Kidney (tissue), 14 donors: ENCODE measurements around the gene RYR2. TPM values are rescaled to one million over a fixed set of nuclear protein-coding genes. Genes with fewer than 3 reads are reported as not detected.
A peak's percentile ranks its signal among the peaks of the same experiment; 100 is the strongest.

ENCODE experiments used
- DNase-seq, 5 donors: peaks; one replicate each; pipeline ENCODE4 v3.0.0-alpha.2; 2013 to 2020
- FAIRE-seq: peaks from 2 replicates; lab custom pipeline; 2012; peaks lifted over from hg19 to GRCh38; lab: Jason Lieb, UNC
- H3K27ac ChIP-seq, 2 donors: one replicate each; pipeline ENCODE4 v1.7.0; 2013; ENCODE audit warnings: low read depth in 2 of 2, low read length in 2 of 2, inconsistent platforms in 1 of 2
- H3K27me3 ChIP-seq: one replicate; pipeline ENCODE4 v1.7.1; 2013; ENCODE audit warnings: low read length, inconsistent platforms; ENCODE audit not compliant: control insufficient read depth, insufficient read depth
- H3K36me3 ChIP-seq, 3 donors: one replicate each; pipeline versions ENCODE4 v1.7.0 to v1.7.1; 2013; ENCODE audit warnings: low read length in 3 of 3, control low read depth in 1 of 3, inconsistent platforms in 1 of 3; ENCODE audit not compliant: insufficient read depth in 3 of 3, control insufficient read depth in 2 of 3
- H3K4me1 ChIP-seq, 3 donors: one replicate each; pipeline versions ENCODE4 v1.7.0 to v1.7.1; 2013; ENCODE audit warnings: low read length in 3 of 3, inconsistent platforms in 1 of 3, low read depth in 1 of 3; ENCODE audit not compliant: control insufficient read depth in 2 of 3, insufficient read depth in 2 of 3
- H3K4me3 ChIP-seq, 3 donors: one replicate each; pipeline versions ENCODE4 v1.7.0 to v1.8.1; 2013; ENCODE audit warnings: low read length in 3 of 3, control low read depth in 1 of 3, inconsistent platforms in 1 of 3
- H3K9ac ChIP-seq, 3 donors: one replicate each; pipeline versions ENCODE4 v1.7.0 to v1.7.1; 2013; ENCODE audit warnings: low read length in 3 of 3, control low read depth in 1 of 3, inconsistent platforms in 1 of 3
- H3K9me3 ChIP-seq, 3 donors: one replicate each; pipeline versions ENCODE4 v1.7.0 to v1.7.1; 2013; ENCODE audit warnings: low read length in 3 of 3, control low read depth in 1 of 3, inconsistent platforms in 1 of 3; ENCODE audit not compliant: control insufficient read depth in 2 of 3, insufficient read depth in 1 of 3
- intact Hi-C: fragments of 100-400 bp; cut with DNase I; formaldehyde crosslinking; loops from one replicate; pipeline ENCODE4 v1.11.1; 2022
- polyA plus RNA-seq: library from polyadenylated mRNA; stranded (reverse); fragments of 350-450 nt; fragmentation: Illumina TruSeq; extraction: RNeasy Lipid Tissue Mini Kit (QIAGEN cat#74804); gene quantifications from one replicate; pipeline ENCODE4 v1.2.3, GENCODE V29; 2014; ENCODE audit warnings: low read depth, low replicate concordance; ENCODE audit not compliant: insufficient read depth
- total RNA-seq: library from RNA; stranded (reverse); fragmentation: NEBNext Ultra II Directional; extraction: Animal tissue kit (Norgen Biotek cat#: 25700); gene quantifications from one replicate; pipeline ENCODE4 v1.2.1, GENCODE V29; 2021
- TF ChIP-seq, protein P1 (sequence below): IDR thresholded peaks from 3 replicates; pipeline ENCODE4 v1.5.1; 2012; ENCODE audit warnings: mild to moderate bottlenecking, moderate library complexity, borderline replicate concordance; ENCODE audit not compliant: insufficient read depth; ENCODE audit errors: extremely low read depth
- donor health status: control.
- donor health status: control.
- donor health status: control.
- donor health status: control.
- donor health status: control.
- donor health status: DM: yes; HTN: yes; CAD: no.
- donor health status: Normal renal cell carcinoma (clear cell type).

Gene RYR2
- total and polyA plus RNA-seq, 2 donors from 2014 or later, result 0.28 to 0.60 TPM

DNA sequence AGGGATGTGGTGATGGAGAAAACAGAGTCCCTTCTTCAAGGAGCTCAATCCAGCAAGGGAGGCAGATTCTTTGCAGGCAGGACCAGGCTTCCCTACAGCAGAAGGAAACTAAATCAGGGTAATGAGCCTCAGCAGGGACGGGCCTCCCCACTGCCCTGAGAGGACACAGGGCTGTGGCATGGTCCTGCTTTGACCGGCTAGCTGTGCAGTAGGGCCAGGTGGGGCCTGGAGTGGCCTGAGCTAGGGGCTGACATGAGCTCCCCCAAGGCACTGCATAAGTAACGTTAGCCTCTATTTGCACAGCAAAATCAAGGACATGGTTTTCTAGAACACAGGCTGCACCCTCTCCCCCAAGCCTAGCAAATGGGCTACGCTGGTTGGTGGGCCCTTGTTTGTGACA, 162.9 kb downstream of the RYR2 start:
- TF ChIP-seq, protein P1, sequence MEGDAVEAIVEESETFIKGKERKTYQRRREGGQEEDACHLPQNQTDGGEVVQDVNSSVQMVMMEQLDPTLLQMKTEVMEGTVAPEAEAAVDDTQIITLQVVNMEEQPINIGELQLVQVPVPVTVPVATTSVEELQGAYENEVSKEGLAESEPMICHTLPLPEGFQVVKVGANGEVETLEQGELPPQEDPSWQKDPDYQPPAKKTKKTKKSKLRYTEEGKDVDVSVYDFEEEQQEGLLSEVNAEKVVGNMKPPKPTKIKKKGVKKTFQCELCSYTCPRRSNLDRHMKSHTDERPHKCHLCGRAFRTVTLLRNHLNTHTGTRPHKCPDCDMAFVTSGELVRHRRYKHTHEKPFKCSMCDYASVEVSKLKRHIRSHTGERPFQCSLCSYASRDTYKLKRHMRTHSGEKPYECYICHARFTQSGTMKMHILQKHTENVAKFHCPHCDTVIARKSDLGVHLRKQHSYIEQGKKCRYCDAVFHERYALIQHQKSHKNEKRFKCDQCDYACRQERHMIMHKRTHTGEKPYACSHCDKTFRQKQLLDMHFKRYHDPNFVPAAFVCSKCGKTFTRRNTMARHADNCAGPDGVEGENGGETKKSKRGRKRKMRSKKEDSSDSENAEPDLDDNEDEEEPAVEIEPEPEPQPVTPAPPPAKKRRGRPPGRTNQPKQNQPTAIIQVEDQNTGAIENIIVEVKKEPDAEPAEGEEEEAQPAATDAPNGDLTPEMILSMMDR, result no peak
- FAIRE-seq (no peak), DNase-seq (no peak)
- H3K9me3 ChIP-seq, result no peaks in the 10 kb centered on the region
- intact Hi-C loops, result no loop called here
- no peak overlapping the region for H3K9ac ChIP-seq
- H3K27me3 ChIP-seq, result no peaks in the 10 kb centered on the region
- no peak overlapping the region for H3K27ac ChIP-seq
- no peaks in the 10 kb centered on the region for H3K4me1 ChIP-seq
- H3K4me3 ChIP-seq, result no peak overlapping the region
- H3K36me3 ChIP-seq, result no peaks in the 10 kb centered on the region

DNA sequence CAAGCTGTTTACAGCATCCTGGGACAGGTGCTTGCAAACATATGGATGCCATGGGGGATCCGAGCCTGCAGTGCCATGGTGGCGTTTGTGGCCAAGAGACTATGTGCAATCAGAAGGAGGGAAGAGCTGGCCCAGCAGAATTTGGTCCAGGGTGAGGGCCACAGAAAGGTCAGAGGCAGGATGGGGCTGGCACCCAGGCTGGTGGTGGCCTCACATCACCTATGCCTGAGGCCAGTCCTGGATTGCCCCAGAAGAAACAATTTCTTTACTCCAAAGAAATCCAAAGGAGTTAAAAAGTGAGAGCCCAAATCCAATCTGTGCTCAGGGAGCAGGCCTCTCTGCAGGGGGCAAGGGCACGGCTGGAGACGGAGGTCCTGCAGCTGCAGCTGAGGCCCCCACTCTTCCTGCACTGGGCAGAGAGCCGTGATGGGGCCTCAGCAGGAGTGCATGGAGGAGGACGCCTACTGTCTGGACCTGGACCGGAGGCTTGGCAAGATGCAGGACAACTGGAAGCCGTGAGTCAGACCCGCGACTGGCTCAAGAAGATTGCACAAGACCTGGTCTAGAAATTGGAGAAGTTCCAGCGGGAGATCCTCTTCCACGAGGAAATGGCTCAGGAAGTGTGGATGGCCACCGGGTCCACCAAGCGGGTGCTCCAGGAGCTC, 163.5 kb downstream of the RYR2 start:
- no peaks in the 10 kb centered on the region for H3K27me3 ChIP-seq
- H3K4me1 ChIP-seq, result no peaks in the 10 kb centered on the region
- no peaks in the 10 kb centered on the region for H3K9me3 ChIP-seq
- FAIRE-seq (no peak), DNase-seq (peak in 1 of 5 donors; percentile 59)
- no peaks in the 10 kb centered on the region for H3K36me3 ChIP-seq
- TF ChIP-seq, protein P1, result no peak
- H3K9ac ChIP-seq, result no peak overlapping the region
- intact Hi-C loops, result no loop called here
- no peak overlapping the region for H3K27ac ChIP-seq
- no peak overlapping the region for H3K4me3 ChIP-seq

DNA sequence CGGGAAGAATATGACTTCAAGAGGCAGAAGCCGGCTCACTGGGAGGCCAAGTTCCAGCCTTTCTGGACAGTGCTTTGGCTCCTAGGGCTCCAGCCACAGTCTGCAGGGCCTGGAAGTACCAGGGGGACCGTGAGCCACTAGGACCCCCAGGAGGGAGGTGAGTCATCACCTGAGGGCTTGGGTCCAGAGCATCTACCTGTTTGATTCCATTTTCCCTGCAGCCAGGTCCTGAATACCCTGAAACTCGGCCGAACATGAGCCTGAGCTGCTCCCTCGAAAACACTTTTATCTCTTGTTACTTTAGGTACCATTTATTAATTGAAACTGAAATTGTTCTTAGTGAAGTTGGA, 164.1 kb downstream of the RYR2 start:
- H3K9me3 ChIP-seq, result no peaks in the 10 kb centered on the region

More for the DNA sequence above, 164.1 kb downstream of the RYR2 start:
- no peaks in the 10 kb centered on the region for H3K36me3 ChIP-seq
- FAIRE-seq (no peak), DNase-seq (no peak)
- no peaks in the 10 kb centered on the region for H3K27me3 ChIP-seq
- no peak overlapping the region for H3K4me3 ChIP-seq
- no peaks in the 10 kb centered on the region for H3K4me1 ChIP-seq
- H3K9ac ChIP-seq, result no peak overlapping the region
- TF ChIP-seq, protein P1, result no peak
- H3K27ac ChIP-seq, result no peak overlapping the region
- intact Hi-C loops, result no loop called here
